ENCODE data around the gene ZFPM1. TPM values are rescaled to one million over a fixed set of nuclear protein-coding genes. Genes with fewer than 3 reads are reported as not detected.

Gene ZFPM1
- total RNA-seq, 1 donor from 2014 or later: 5.6 TPM

- no peak for TF ChIP-seq CTCF (IDR thresholded peaks at IDR 0.05)
- H3K36me3 ChIP-seq: no peaks in the 10 kb centered on the region
- no peak overlapping the region for H3K27ac ChIP-seq
- H3K4me1 ChIP-seq: peaks cover 14% of the 10 kb centered on the region
- intact Hi-C loops (cut with DNase I): no loop called here
- no peaks in the 10 kb centered on the region for H3K9me3 ChIP-seq
- H3K4me3 ChIP-seq: no peak overlapping the region
- ATAC-seq (no peak), DNase-seq (no peak)
- H3K27me3 ChIP-seq (ENCODE audit: low read depth): peaks cover 13% of the 10 kb centered on the region
These were observed 17.4 kb upstream of the ZFPM1 start for GRCh38 chr16:88435437-88436355.

GRCh38 chr16:88436796-88437195 lies 16.3 kb upstream of the ZFPM1 start:
- no peaks in the 10 kb centered on the region for H3K9me3 ChIP-seq
- H3K27me3 ChIP-seq (ENCODE audit: low read depth): peaks cover 15% of the 10 kb centered on the region
- intact Hi-C loops (cut with DNase I): no loop called here
- peaks cover 8% of the 10 kb centered on the region for H3K4me1 ChIP-seq
- no peak overlapping the region for H3K4me3 ChIP-seq
- H3K27ac ChIP-seq: no peak overlapping the region
- no peak for DNase-seq
- no peaks in the 10 kb centered on the region for H3K36me3 ChIP-seq
- no peak for TF ChIP-seq CTCF (IDR thresholded peaks at IDR 0.05)
- no peak for ATAC-seq

GRCh38 chr16:88437367-88437964 lies 15.6 kb upstream of the ZFPM1 start:
- ATAC-seq (peak; percentile 52 to 60), DNase-seq (peak; percentile 69)
- Histone ChIP-seq H3K36me3 (no peaks in the 10 kb centered on the region), H3K4me1 (peaks cover 8% of the 10 kb centered on the region), H3K27ac (no peak overlapping the region), H3K9me3 (no peaks in the 10 kb centered on the region), H3K4me3 (no peak overlapping the region), H3K27me3 (ENCODE audit: low read depth) (peaks cover 19% of the 10 kb centered on the region)
- peak; percentile 88 for TF ChIP-seq CTCF (IDR thresholded peaks at IDR 0.05)
- intact Hi-C loops (cut with DNase I): no loop called here

GRCh38 chr16:88438084-88438870 lies 14.8 kb upstream of the ZFPM1 start:
- peaks cover 14% of the 10 kb centered on the region for H3K4me1 ChIP-seq
- intact Hi-C loops (cut with DNase I): no loop called here
- no peak overlapping the region for H3K4me3 ChIP-seq
- no peak overlapping the region for H3K27ac ChIP-seq
- no peak for ATAC-seq
- TF ChIP-seq CTCF (IDR thresholded peaks at IDR 0.05): no peak
- no peaks in the 10 kb centered on the region for H3K9me3 ChIP-seq
- DNase-seq: no peak
- no peaks in the 10 kb centered on the region for H3K36me3 ChIP-seq
- H3K27me3 ChIP-seq (ENCODE audit: low read depth): peaks cover 27% of the 10 kb centered on the region

- no peak overlapping the region for H3K4me3 ChIP-seq
- no peak overlapping the region for H3K27ac ChIP-seq
- H3K4me1 ChIP-seq: peaks cover 16% of the 10 kb centered on the region
- DNase-seq (no peak), ATAC-seq (no peak)
- peaks cover 29% of the 10 kb centered on the region for H3K27me3 ChIP-seq (ENCODE audit: low read depth)
- no peaks in the 10 kb centered on the region for H3K9me3 ChIP-seq
- H3K36me3 ChIP-seq: no peaks in the 10 kb centered on the region
- intact Hi-C loops (cut with DNase I): no loop called here
- TF ChIP-seq CTCF (IDR thresholded peaks at IDR 0.05): no peak
These were observed 14.1 kb upstream of the ZFPM1 start for GRCh38 chr16:88439016-88439415.

All from lower lobe of right lung (tissue), 2 donors.